Measurements from ENCODE around the gene RNF130.

DNA sequence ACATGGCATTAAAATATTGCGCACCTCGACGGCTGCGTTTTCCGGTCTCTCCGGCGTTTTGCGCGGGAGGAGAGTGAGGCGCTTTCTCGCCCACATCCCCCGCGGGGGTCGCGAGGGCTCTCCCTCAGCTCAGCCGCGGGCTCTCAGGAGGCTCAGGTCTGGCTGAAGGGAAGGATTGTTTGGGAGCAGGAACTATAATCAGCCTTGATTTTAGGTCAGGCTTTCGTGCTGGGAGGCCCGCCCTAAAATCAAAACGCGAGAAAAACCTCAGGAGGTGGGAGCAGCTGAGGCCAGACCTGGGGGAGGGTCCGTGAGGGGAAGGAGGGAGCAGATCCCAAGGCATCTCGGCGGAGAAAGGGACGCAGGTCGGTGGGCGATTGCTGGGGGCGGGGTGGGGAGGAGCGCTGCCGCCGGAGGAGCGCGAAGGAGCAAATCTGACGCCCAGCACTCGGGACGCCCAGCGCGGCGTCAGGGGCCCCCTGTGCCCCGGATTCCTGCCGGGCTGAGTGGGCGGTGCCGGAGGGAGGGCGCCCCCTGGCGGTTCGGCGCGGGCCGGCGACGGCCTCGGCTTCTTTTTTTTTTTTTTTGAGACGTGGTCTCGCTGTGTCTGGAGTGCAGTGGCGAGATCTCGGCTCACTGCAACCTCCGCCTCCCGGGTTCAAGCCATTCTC, 18.7 kb upstream of the RNF130 start:
- TF ChIP-seq, protein P1, sequence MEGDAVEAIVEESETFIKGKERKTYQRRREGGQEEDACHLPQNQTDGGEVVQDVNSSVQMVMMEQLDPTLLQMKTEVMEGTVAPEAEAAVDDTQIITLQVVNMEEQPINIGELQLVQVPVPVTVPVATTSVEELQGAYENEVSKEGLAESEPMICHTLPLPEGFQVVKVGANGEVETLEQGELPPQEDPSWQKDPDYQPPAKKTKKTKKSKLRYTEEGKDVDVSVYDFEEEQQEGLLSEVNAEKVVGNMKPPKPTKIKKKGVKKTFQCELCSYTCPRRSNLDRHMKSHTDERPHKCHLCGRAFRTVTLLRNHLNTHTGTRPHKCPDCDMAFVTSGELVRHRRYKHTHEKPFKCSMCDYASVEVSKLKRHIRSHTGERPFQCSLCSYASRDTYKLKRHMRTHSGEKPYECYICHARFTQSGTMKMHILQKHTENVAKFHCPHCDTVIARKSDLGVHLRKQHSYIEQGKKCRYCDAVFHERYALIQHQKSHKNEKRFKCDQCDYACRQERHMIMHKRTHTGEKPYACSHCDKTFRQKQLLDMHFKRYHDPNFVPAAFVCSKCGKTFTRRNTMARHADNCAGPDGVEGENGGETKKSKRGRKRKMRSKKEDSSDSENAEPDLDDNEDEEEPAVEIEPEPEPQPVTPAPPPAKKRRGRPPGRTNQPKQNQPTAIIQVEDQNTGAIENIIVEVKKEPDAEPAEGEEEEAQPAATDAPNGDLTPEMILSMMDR (IDR thresholded peaks at IDR 0.05): peak; percentile 97
- TF ChIP-seq, protein P2, sequence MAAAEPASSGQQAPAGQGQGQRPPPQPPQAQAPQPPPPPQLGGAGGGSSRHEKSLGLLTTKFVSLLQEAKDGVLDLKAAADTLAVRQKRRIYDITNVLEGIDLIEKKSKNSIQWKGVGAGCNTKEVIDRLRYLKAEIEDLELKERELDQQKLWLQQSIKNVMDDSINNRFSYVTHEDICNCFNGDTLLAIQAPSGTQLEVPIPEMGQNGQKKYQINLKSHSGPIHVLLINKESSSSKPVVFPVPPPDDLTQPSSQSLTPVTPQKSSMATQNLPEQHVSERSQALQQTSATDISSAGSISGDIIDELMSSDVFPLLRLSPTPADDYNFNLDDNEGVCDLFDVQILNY (CRISPR knock-in tag; IDR thresholded peaks at IDR 0.05): no peak
- TF ChIP-seq ETV6 (CRISPR knock-in tag; IDR thresholded peaks at IDR 0.05) (0 out of 2 replicates have a peak, but pooled peaks have one; percentile 12), ZNF121 (CRISPR knock-in tag; IDR thresholded peaks at IDR 0.05) (no peak), GTF2I (CRISPR knock-in tag; conservative IDR thresholded peaks at IDR 0.05) (no peak), NFYB (CRISPR knock-in tag; conservative IDR thresholded peaks at IDR 0.05; ENCODE audit: low read depth) (no peak), NFATC4 (CRISPR knock-in tag; IDR thresholded peaks at IDR 0.05) (no peak), NFE2L1 (CRISPR knock-in tag; IDR thresholded peaks at IDR 0.05) (no peak), SP1 (CRISPR knock-in tag; conservative IDR thresholded peaks at IDR 0.05) (peak; percentile 72), ZNF138 (CRISPR knock-in tag; conservative IDR thresholded peaks at IDR 0.05) (no peak), TEAD4 (CRISPR knock-in tag; IDR thresholded peaks at IDR 0.05) (no peak)
- TF ChIP-seq, protein P3, sequence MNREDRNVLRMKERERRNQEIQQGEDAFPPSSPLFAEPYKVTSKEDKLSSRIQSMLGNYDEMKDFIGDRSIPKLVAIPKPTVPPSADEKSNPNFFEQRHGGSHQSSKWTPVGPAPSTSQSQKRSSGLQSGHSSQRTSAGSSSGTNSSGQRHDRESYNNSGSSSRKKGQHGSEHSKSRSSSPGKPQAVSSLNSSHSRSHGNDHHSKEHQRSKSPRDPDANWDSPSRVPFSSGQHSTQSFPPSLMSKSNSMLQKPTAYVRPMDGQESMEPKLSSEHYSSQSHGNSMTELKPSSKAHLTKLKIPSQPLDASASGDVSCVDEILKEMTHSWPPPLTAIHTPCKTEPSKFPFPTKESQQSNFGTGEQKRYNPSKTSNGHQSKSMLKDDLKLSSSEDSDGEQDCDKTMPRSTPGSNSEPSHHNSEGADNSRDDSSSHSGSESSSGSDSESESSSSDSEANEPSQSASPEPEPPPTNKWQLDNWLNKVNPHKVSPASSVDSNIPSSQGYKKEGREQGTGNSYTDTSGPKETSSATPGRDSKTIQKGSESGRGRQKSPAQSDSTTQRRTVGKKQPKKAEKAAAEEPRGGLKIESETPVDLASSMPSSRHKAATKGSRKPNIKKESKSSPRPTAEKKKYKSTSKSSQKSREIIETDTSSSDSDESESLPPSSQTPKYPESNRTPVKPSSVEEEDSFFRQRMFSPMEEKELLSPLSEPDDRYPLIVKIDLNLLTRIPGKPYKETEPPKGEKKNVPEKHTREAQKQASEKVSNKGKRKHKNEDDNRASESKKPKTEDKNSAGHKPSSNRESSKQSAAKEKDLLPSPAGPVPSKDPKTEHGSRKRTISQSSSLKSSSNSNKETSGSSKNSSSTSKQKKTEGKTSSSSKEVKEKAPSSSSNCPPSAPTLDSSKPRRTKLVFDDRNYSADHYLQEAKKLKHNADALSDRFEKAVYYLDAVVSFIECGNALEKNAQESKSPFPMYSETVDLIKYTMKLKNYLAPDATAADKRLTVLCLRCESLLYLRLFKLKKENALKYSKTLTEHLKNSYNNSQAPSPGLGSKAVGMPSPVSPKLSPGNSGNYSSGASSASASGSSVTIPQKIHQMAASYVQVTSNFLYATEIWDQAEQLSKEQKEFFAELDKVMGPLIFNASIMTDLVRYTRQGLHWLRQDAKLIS (CRISPR knock-in tag; IDR thresholded peaks at IDR 0.05; ENCODE audit: borderline replicate concordance): no peak
- TF ChIP-seq, protein P4, sequence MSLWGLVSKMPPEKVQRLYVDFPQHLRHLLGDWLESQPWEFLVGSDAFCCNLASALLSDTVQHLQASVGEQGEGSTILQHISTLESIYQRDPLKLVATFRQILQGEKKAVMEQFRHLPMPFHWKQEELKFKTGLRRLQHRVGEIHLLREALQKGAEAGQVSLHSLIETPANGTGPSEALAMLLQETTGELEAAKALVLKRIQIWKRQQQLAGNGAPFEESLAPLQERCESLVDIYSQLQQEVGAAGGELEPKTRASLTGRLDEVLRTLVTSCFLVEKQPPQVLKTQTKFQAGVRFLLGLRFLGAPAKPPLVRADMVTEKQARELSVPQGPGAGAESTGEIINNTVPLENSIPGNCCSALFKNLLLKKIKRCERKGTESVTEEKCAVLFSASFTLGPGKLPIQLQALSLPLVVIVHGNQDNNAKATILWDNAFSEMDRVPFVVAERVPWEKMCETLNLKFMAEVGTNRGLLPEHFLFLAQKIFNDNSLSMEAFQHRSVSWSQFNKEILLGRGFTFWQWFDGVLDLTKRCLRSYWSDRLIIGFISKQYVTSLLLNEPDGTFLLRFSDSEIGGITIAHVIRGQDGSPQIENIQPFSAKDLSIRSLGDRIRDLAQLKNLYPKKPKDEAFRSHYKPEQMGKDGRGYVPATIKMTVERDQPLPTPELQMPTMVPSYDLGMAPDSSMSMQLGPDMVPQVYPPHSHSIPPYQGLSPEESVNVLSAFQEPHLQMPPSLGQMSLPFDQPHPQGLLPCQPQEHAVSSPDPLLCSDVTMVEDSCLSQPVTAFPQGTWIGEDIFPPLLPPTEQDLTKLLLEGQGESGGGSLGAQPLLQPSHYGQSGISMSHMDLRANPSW (CRISPR knock-in tag; conservative IDR thresholded peaks at IDR 0.05; ENCODE audit: low read depth): no peak
- TF ChIP-seq, protein P5, sequence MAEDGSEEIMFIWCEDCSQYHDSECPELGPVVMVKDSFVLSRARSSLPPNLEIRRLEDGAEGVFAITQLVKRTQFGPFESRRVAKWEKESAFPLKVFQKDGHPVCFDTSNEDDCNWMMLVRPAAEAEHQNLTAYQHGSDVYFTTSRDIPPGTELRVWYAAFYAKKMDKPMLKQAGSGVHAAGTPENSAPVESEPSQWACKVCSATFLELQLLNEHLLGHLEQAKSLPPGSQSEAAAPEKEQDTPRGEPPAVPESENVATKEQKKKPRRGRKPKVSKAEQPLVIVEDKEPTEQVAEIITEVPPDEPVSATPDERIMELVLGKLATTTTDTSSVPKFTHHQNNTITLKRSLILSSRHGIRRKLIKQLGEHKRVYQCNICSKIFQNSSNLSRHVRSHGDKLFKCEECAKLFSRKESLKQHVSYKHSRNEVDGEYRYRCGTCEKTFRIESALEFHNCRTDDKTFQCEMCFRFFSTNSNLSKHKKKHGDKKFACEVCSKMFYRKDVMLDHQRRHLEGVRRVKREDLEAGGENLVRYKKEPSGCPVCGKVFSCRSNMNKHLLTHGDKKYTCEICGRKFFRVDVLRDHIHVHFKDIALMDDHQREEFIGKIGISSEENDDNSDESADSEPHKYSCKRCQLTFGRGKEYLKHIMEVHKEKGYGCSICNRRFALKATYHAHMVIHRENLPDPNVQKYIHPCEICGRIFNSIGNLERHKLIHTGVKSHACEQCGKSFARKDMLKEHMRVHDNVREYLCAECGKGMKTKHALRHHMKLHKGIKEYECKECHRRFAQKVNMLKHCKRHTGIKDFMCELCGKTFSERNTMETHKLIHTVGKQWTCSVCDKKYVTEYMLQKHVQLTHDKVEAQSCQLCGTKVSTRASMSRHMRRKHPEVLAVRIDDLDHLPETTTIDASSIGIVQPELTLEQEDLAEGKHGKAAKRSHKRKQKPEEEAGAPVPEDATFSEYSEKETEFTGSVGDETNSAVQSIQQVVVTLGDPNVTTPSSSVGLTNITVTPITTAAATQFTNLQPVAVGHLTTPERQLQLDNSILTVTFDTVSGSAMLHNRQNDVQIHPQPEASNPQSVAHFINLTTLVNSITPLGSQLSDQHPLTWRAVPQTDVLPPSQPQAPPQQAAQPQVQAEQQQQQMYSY (CRISPR knock-in tag; IDR thresholded peaks at IDR 0.05): no peak
